Measurements from ENCODE around the gene SLC1A1. TPM values are rescaled to one million over a fixed set of nuclear protein-coding genes. Genes with fewer than 3 reads are reported as not detected.

The SLC1A1 gene
- total RNA-seq, 1 experiment from 2014 or later: 3.2 TPM

DNA sequence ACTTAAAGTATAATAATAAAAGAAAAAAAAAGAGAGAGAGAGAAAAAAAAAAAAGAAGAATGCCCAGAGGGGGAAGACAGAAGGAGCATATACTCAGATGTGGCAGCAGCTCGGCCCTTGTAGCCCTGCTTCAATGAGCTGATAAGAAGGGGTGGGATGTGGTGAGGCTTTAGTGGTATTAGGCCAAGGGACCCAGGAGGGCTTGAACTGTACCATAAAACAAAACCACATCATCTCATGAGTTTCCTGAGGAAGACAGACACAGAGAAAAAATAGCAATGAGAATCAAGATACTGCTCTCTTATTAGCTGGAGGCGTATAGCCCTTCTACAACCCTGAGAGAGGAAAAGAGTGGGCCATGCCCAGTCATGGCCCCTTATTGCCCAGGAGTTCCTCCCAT lies 72.8 kb downstream of the SLC1A1 start:
- H4K20me1 ChIP-seq (ENCODE audit: low read length): no peaks in the 10 kb centered on the region
- H3K9me2 ChIP-seq (replicated peaks; ENCODE audit: low read length): no peaks in the 10 kb centered on the region
- TF ChIP-seq, protein P1, sequence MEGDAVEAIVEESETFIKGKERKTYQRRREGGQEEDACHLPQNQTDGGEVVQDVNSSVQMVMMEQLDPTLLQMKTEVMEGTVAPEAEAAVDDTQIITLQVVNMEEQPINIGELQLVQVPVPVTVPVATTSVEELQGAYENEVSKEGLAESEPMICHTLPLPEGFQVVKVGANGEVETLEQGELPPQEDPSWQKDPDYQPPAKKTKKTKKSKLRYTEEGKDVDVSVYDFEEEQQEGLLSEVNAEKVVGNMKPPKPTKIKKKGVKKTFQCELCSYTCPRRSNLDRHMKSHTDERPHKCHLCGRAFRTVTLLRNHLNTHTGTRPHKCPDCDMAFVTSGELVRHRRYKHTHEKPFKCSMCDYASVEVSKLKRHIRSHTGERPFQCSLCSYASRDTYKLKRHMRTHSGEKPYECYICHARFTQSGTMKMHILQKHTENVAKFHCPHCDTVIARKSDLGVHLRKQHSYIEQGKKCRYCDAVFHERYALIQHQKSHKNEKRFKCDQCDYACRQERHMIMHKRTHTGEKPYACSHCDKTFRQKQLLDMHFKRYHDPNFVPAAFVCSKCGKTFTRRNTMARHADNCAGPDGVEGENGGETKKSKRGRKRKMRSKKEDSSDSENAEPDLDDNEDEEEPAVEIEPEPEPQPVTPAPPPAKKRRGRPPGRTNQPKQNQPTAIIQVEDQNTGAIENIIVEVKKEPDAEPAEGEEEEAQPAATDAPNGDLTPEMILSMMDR (conservative IDR thresholded peaks at IDR 0.05; ENCODE audit: low read depth, low read length): no peak
- no peak for TF ChIP-seq EZH2 (IDR thresholded peaks at IDR 0.05; ENCODE audit: low read length, unreplicated experiment)
- TF ChIP-seq EZH2phosphoT487 (IDR thresholded peaks at IDR 0.05; ENCODE audit: borderline replicate concordance, low read length): no peak
- H3K79me2 ChIP-seq (ENCODE audit: low read length): no peaks in the 10 kb centered on the region
- H3K9ac ChIP-seq (ENCODE audit: low read length): no peak overlapping the region
- no TSS peak for BruUV-seq (replicated peaks)
- no peak overlapping the region for H2AFZ ChIP-seq (ENCODE audit: low read length)
- POLR2A ChIA-PET (ENCODE audit: unreplicated experiment): no interaction called here
- no peak for ATAC-seq
- H3K4me2 ChIP-seq (ENCODE audit: low read length): no peak overlapping the region
- no peak overlapping the region for H3K4me3 ChIP-seq (ENCODE audit: low read length)
- no peaks in the 10 kb centered on the region for H3K27me3 ChIP-seq (ENCODE audit: low read length)
- intact Hi-C loops (cut with micrococcal nuclease): no loop called here
- H3K9me3 ChIP-seq (ENCODE audit: low read length): no peaks in the 10 kb centered on the region
- no peaks in the 10 kb centered on the region for H3K4me1 ChIP-seq (ENCODE audit: insufficient read depth, low read length)
- H3K36me3 ChIP-seq (ENCODE audit: low read depth, low read length): no peaks in the 10 kb centered on the region
- no peak overlapping the region for H3K27ac ChIP-seq (ENCODE audit: low read length)
- H3F3A ChIP-seq (ENCODE audit: low read length, unreplicated experiment): no peaks in the 10 kb centered on the region
- no peak for DNase-seq
- CTCF ChIA-PET: no interaction called here

DNA sequence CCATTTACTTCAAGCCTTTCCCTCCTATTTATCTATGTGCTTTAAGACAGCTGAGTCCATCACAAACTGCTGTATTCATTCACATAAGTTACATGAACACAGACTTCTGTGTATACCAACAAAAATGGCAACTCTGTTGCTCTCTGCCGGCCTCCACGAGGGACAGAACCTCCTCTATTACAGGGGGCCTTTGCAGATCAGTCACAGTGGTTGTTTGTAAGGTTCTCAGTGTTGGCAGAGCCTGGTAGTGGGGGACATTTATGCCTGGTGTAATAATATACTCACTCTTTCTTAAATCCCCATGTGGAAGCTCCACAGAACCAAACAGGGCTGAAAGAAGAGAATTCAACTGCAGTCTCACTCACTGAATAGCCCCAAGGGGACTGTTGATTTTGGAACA lies 76.5 kb downstream of the SLC1A1 start:
- H3K9me2 ChIP-seq (replicated peaks; ENCODE audit: low read length): no peaks in the 10 kb centered on the region
- ATAC-seq: no peak
- no peaks in the 10 kb centered on the region for H4K20me1 ChIP-seq (ENCODE audit: low read length)
- no peak overlapping the region for H3K4me2 ChIP-seq (ENCODE audit: low read length)
- intact Hi-C loops (cut with micrococcal nuclease): no loop called here
- H3K27me3 ChIP-seq (ENCODE audit: low read length): no peaks in the 10 kb centered on the region
- H3K27ac ChIP-seq (ENCODE audit: low read length): no peak overlapping the region
- no peaks in the 10 kb centered on the region for H3K4me1 ChIP-seq (ENCODE audit: insufficient read depth, low read length)
- no peak for DNase-seq
- no peaks in the 10 kb centered on the region for H3K79me2 ChIP-seq (ENCODE audit: low read length)
- no peak overlapping the region for H2AFZ ChIP-seq (ENCODE audit: low read length)
- no TSS peak for BruUV-seq (replicated peaks)
- no peak for TF ChIP-seq EZH2phosphoT487 (IDR thresholded peaks at IDR 0.05; ENCODE audit: borderline replicate concordance, low read length)
- TF ChIP-seq, protein P1 (conservative IDR thresholded peaks at IDR 0.05; ENCODE audit: low read depth, low read length): no peak
- H3F3A ChIP-seq (ENCODE audit: low read length, unreplicated experiment): no peaks in the 10 kb centered on the region
- no peaks in the 10 kb centered on the region for H3K9me3 ChIP-seq (ENCODE audit: low read length)
- no peaks in the 10 kb centered on the region for H3K36me3 ChIP-seq (ENCODE audit: low read depth, low read length)
- H3K9ac ChIP-seq (ENCODE audit: low read length): no peak overlapping the region
- ChIA-PET CTCF (no interaction called here), POLR2A (ENCODE audit: unreplicated experiment) (no interaction called here)
- no peak overlapping the region for H3K4me3 ChIP-seq (ENCODE audit: low read length)

DNA sequence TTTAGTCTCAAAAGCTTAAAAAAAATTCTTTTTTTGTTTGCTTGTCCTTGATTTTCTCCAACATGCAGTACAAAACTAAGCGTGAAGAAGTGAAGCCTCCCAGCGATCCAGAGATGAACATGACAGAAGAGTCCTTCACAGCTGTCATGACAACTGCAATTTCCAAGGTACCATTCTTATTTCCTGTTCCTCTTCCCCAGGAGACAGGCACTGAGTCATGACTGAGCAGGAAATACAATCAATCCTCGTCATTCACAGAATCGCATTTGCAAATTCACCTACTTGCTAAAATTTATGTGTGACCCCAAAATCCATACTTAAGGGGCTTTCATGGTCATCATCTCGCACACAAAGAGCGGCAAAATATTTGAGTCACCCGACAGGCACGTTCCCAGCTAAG lies 77.3 kb downstream of the SLC1A1 start:
- Histone ChIP-seq H3K27me3 (ENCODE audit: low read length) (no peaks in the 10 kb centered on the region), H3K4me3 (ENCODE audit: low read length) (no peak overlapping the region), H3K9ac (ENCODE audit: low read length) (no peak overlapping the region), H3K36me3 (ENCODE audit: low read depth, low read length) (no peaks in the 10 kb centered on the region), H3K27ac (ENCODE audit: low read length) (no peak overlapping the region), H3K9me3 (ENCODE audit: low read length) (no peaks in the 10 kb centered on the region), H3F3A (ENCODE audit: low read length, unreplicated experiment) (no peaks in the 10 kb centered on the region), H2AFZ (ENCODE audit: low read length) (no peak overlapping the region), H3K4me1 (ENCODE audit: insufficient read depth, low read length) (no peaks in the 10 kb centered on the region), H4K20me1 (ENCODE audit: low read length) (no peaks in the 10 kb centered on the region), H3K4me2 (ENCODE audit: low read length) (no peak overlapping the region), H3K9me2 (replicated peaks; ENCODE audit: low read length) (no peaks in the 10 kb centered on the region), H3K79me2 (ENCODE audit: low read length) (no peaks in the 10 kb centered on the region)
- ChIA-PET CTCF (no interaction called here), POLR2A (ENCODE audit: unreplicated experiment) (no interaction called here)
- no peak for DNase-seq
- ATAC-seq: no peak
- no peak for TF ChIP-seq EZH2phosphoT487 (IDR thresholded peaks at IDR 0.05; ENCODE audit: borderline replicate concordance, low read length)
- TF ChIP-seq, protein P1 (conservative IDR thresholded peaks at IDR 0.05; ENCODE audit: low read depth, low read length): no peak
- TF ChIP-seq EZH2 (IDR thresholded peaks at IDR 0.05; ENCODE audit: low read length, unreplicated experiment): no peak
- BruUV-seq (replicated peaks): no TSS peak
- intact Hi-C loops (cut with micrococcal nuclease): no loop called here
